GM12878 (cell line): ENCODE results near the gene PRDM7. TPM values are rescaled to one million over a fixed set of nuclear protein-coding genes. Genes with fewer than 3 reads are reported as not detected.

Experiments used
- ATAC-seq: fragments of 200-7000 bp; cut with Tn5 transposase; 3 replicates; pipeline ENCODE4 v1.9.1; 2020; ENCODE audit warnings: mild to moderate bottlenecking, moderate library complexity
- BruUV-seq: library from RNA; stranded (reverse); fragments of 400-500 nt; replicated peaks from 2 replicates; lab custom pipeline; 2021; lab: Mats Ljungman, UMichigan
- CTCF ChIA-PET: fragments of 300-600 bp; sonication (Branson Sonifier 250); formaldehyde crosslinking; extraction: SDS; loops from one replicate; lab custom pipeline; 2021; ENCODE audit warnings: inconsistent platforms; lab: Yijun Ruan, JAX
- POLR2A ChIA-PET: fragments of 350-600 bp; formaldehyde crosslinking; extraction: SDS; loops from one replicate; lab custom pipeline; 2021; ENCODE audit warnings: inconsistent platforms; lab: Charles Lee
- RAD21 ChIA-PET: fragments of 300-600 bp; sonication (Branson Sonifier 250); formaldehyde crosslinking; loops from one replicate; lab custom pipeline; 2023; ENCODE audit warnings: antibody characterized with exemption; ENCODE audit not compliant: unreplicated experiment; lab: Charles Lee
- SMC1A ChIA-PET: fragments of 300-600 bp; sonication (Branson Sonifier 250); formaldehyde crosslinking; loops from one replicate; lab custom pipeline; 2023; ENCODE audit not compliant: unreplicated experiment, uncharacterized antibody; lab: Charles Lee
- DNase-seq: peaks from one replicate; pipeline ENCODE4 v3.0.0-alpha.2; 2011; ENCODE audit warnings: low read depth, low spot score
- FAIRE-seq: peaks from 3 replicates; lab custom pipeline; 2011; peaks lifted over from hg19 to GRCh38; lab: Jason Lieb, UNC
- H2AFZ ChIP-seq: 2 replicates; pipeline ENCODE4 v1.6.0; 2011; ENCODE audit warnings: low read depth, low read length, control low read depth; ENCODE audit not compliant: control insufficient read depth
- H3K27ac ChIP-seq: 2 replicates; pipeline ENCODE4 v1.5.1; 2011; ENCODE audit warnings: control low read depth; ENCODE audit not compliant: control insufficient read depth, insufficient read depth
- H3K27me3 ChIP-seq, 2 experiments: replicated peaks in 1 of 2; 2 replicates each; pipeline versions ENCODE4 v1.6.0 to v1.6.1; 2011; ENCODE audit warnings: low read length in 1 of 2; ENCODE audit not compliant: control insufficient read depth in 2 of 2, insufficient read depth in 2 of 2
- H3K36me3 ChIP-seq, 2 experiments: 2 replicates each; pipeline ENCODE4 v1.5.1; 2011; ENCODE audit warnings: low read length in 1 of 2; ENCODE audit not compliant: control insufficient read depth in 2 of 2, insufficient read depth in 2 of 2
- H3K4me1 ChIP-seq: 2 replicates; pipeline ENCODE4 v1.6.1; 2011; ENCODE audit warnings: mild to moderate bottlenecking, low read length, moderate library complexity, mixed read lengths; ENCODE audit not compliant: control insufficient read depth, insufficient read depth
- H3K4me2 ChIP-seq: 2 replicates; pipeline ENCODE4 v1.6.0; 2011; ENCODE audit warnings: control low read depth; ENCODE audit not compliant: control insufficient read depth, insufficient read depth
- H3K4me3 ChIP-seq: fragments of 200-600 bp; sonication (generic); 2 replicates; pipeline ENCODE4 v1.5.1; 2016
- H3K79me2 ChIP-seq: 2 replicates; pipeline ENCODE4 v1.6.0; 2011; ENCODE audit warnings: low read length; ENCODE audit not compliant: control insufficient read depth, insufficient read depth
- H3K9ac ChIP-seq: 2 replicates; pipeline ENCODE4 v1.8.0; 2011; ENCODE audit warnings: low read length, control low read depth, mixed read lengths; ENCODE audit not compliant: control insufficient read depth, insufficient read depth
- H3K9me3 ChIP-seq: replicated peaks from 3 replicates; pipeline ENCODE4 v1.5.1; 2011; ENCODE audit warnings: mild to moderate bottlenecking, low read length; ENCODE audit not compliant: control insufficient read depth, insufficient read depth
- H4K20me1 ChIP-seq: 2 replicates; pipeline ENCODE4 v1.6.0; 2011; ENCODE audit not compliant: control insufficient read depth, insufficient read depth
- DPF2 ChIP-seq: fragments of 450-650 bp; IDR thresholded peaks from 2 replicates; pipeline ENCODE4 v1.6.1; 2017; ENCODE audit warnings: mild to moderate bottlenecking
- RAD21 ChIP-seq: IDR thresholded peaks from 2 replicates; pipeline ENCODE4 v1.6.1; 2011; ENCODE audit warnings: mild to moderate bottlenecking, low read depth, low read length, moderate library complexity; ENCODE audit not compliant: insufficient read depth
- SPI1 ChIP-seq: IDR thresholded peaks from 2 replicates; pipeline ENCODE4 v1.6.1; 2011; ENCODE audit warnings: low read depth, mild to moderate bottlenecking, low read length, moderate library complexity, borderline replicate concordance; ENCODE audit not compliant: insufficient read depth
- SRF ChIP-seq, 2 experiments: IDR thresholded peaks; 2 replicates each; pipeline ENCODE4 v1.6.1; 2011; ENCODE audit warnings: low read depth in 2 of 2, low read length in 2 of 2, mild to moderate bottlenecking in 1 of 2, moderate library complexity in 1 of 2
- SUZ12 ChIP-seq: fragments of 200-600 bp; sonication (generic); IDR thresholded peaks from one replicate; pipeline ENCODE4 v1.6.1; 2018; ENCODE audit warnings: antibody characterized with exemption, mild to moderate bottlenecking; ENCODE audit not compliant: unreplicated experiment
- ZNF207 ChIP-seq: fragments of 450-650 bp; IDR thresholded peaks from 2 replicates; pipeline ENCODE4 v1.6.1; 2014; ENCODE audit warnings: antibody characterized with exemption, mild to moderate bottlenecking, borderline replicate concordance
- WGBS: methylation state at CpG from one replicate; pipeline ENCODE4 v1.1.6; 2016; ENCODE audit warnings: low lambda C conversion rate; ENCODE audit not compliant: insufficient replicate concordance, insufficient coverage; ENCODE audit errors: missing lambda C conversion rate; 5-methylcytosine and 5-hydroxymethylcytosine counted together
- in situ Hi-C: fragments of 300-500 bp; cut with MboI; formaldehyde crosslinking; loops from 9 replicates; pipeline ENCODE4 v1.14.3; 2018; ENCODE audit warnings: mixed read lengths
- intact Hi-C: fragments of 100-400 bp; cut with micrococcal nuclease; formaldehyde crosslinking; loops from one replicate; pipeline ENCODE4 v1.14.2; 2022; ENCODE audit not compliant: unreplicated experiment
- polyA plus RNA-seq, 11 experiments: library from polyadenylated mRNA; depleted of rRNA in 4 of 11; unstranded in 6 of 11; stranded (reverse) in 5 of 11; fragments of >200 nt; fragmentation: Nextera tagmentation in 4 of 11; fragmentation: Illumina TruSeq in 1 of 11; extraction: Ambion mirVana in 4 of 11; extraction: Trizol in 1 of 11; gene quantifications; 1 replicate in 1 of 11; 2 replicates in 10 of 11; pipeline versions ENCODE4 v1.2.1 to v1.2.3, GENCODE V29; 2011 to 2016; ENCODE audit warnings: inconsistent platforms in 2 of 11, missing spikeins in 2 of 11, low read depth in 1 of 11
- total RNA-seq, 4 experiments: library from RNA; depleted of rRNA in 3 of 4; stranded (reverse); fragments of >200 nt in 3 of 4; fragmentation: Illumina TruSeq in 1 of 4; extraction: Trizol in 1 of 4; gene quantifications; 2 replicates each; pipeline versions ENCODE4 v1.2.1 to v1.2.3, GENCODE V29; 2013 to 2021
- TF ChIP-seq, protein P1 (sequence below): fragments of 450-650 bp; IDR thresholded peaks from 2 replicates; pipeline ENCODE4 v1.6.1; 2014; ENCODE audit warnings: mild to moderate bottlenecking
- TF ChIP-seq, protein P2 (sequence below): IDR thresholded peaks from 2 replicates; pipeline ENCODE4 v1.6.1; 2011; ENCODE audit warnings: low read depth, mild to moderate bottlenecking, low read length, moderate library complexity, borderline replicate concordance; ENCODE audit errors: extremely low read depth
- TF ChIP-seq, protein P3 (sequence below): IDR thresholded peaks from 2 replicates; pipeline ENCODE4 v1.6.1; 2011; ENCODE audit warnings: borderline replicate concordance, low read depth, mild to moderate bottlenecking, moderate library complexity, low read length; ENCODE audit not compliant: insufficient read depth, poor library complexity, severe bottlenecking

The PRDM7 gene
- total and polyA plus RNA-seq, 10 of the 15 experiments (the other 5 are each of a cell fraction or from before 2014, with no cell fraction given), result not detected

DNA sequence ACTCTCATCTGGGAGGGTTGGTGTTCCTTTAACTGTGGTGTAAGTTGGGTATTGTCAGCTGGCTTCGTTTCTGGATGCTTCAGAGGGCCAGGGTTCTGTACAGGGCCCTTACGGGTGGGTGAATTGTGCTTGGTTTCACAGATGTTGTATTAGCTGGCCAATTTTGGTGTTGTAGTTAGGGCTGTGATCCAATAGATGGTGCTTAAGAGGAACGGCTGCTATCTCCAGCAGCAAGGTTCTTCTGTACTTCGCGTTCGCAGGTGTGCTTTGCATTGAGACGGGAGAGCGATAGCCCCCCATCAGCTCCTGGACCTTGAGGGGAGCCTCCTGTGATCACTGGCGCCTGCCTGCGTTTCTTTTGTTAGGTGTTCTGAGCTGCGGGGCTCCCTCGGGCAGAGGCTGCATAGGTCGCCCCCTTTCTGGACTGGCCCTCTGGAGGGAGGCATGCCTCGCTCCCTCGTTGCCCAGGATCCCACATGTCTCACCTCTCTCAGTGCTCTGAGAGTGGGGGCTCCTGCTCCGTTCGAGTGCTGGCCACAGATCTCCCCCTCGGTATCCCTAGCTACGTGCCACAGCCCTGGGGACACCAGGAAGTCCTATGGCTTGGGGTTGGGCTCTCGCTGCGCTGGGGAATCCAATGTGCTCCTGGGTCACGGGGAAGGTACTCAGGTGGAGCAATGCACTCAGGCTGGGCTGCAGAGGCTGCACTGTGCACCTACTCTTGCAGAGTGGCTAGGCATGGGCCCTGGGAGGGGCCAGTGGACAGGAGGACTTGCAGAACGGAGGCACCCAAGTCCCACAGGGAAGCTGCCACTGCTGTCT lies 837 bp upstream of the PRDM7 start:
- no peaks in the 10 kb centered on the region for H3K79me2 ChIP-seq
- peaks cover 5% of the 10 kb centered on the region for H3K4me1 ChIP-seq
- no peak overlapping the region; the same call in 1 of the 2 replicates for H3K9ac ChIP-seq
- ChIA-PET SMC1A (no interaction called here), POLR2A (no interaction called here), RAD21 (no interaction called here), CTCF (no interaction called here)
- H3K4me2 ChIP-seq, result peak overlapping the region; percentile 86
- intact Hi-C loops, result no loop called here
- 35% methylated on average over 23 of the region's 23 CpGs for WGBS
- in situ Hi-C loops, result loop anchor here (5.0 kb wide), 1 partner anchor 36 kb away; no protein-coding TSS in a partner anchor
- no peaks in the 10 kb centered on the region for H4K20me1 ChIP-seq
- peak overlapping the region; percentile 90 for H2AFZ ChIP-seq
- H3K9me3 ChIP-seq, result no peaks in the 10 kb centered on the region; the same call in 2 of the 3 replicates
- no peak for DNase-seq
- H3K27ac ChIP-seq, result no peak overlapping the region
- H3K36me3 ChIP-seq, result no peaks in the 10 kb centered on the region
- peak in 1 of 2 experiments; percentile 63; a peak in 1 of 4 replicates for TF ChIP-seq SRF (IDR thresholded peaks at IDR 0.05; ENCODE audit: low read depth in 2 of 2, low read length in 2 of 2)
- TF ChIP-seq SPI1, result no peak
- peak; percentile 75 for ATAC-seq
- no TSS peak for BruUV-seq
- no peaks in the 10 kb centered on the region; a peak in 1 of 4 replicates for H3K27me3 ChIP-seq
- peak overlapping the region; percentile 54; the same call in 1 of the 2 replicates for H3K4me3 ChIP-seq
- FAIRE-seq, result peak; percentile 89

DNA sequence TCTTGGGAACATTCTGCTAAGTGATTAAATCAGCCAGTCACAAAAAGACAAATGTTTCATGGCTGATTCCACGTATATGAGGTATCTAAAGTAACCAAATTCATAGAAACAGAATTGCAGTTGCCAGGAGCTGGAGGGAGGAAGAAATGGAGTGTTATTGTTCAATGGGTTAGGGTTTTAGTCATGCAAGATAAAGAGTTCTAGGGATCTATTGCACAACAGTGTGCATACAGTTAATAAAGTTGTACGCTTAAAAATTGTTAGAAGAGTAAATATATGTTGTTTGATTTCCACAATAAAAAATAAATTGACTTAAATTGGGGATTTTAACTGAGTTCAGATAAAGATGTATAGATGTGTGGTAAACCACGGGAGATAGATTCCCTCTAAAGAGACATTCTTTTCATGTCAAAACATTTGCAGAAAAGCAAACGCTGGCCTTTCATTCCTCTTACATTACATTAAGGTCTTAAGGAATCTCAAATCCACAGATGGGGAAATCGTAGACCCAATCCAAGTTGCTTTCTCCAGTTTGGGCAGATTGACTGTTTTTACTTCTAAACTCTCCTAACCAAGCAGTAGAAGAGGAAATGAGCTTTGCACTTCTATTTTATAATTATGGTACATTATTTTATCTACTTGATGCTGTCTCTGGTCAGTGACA lies 4.6 kb downstream of the PRDM7 start:
- no peak for FAIRE-seq
- ChIA-PET RAD21 (no interaction called here), POLR2A (no interaction called here), CTCF (interaction anchor here (1.2 kb wide), 1 partner anchor 9 kb away, joined by 4 read pairs; no protein-coding TSS in a partner anchor), SMC1A (no interaction called here)
- H3K4me3 ChIP-seq, result no peak overlapping the region
- intact Hi-C loops (no loop called here), in situ Hi-C loops (no loop called here)
- no peak overlapping the region for H2AFZ ChIP-seq
- no peaks in the 10 kb centered on the region for H4K20me1 ChIP-seq
- no peak for DNase-seq
- H3K36me3 ChIP-seq, result no peaks in the 10 kb centered on the region
- H3K9ac ChIP-seq, result no peak overlapping the region
- BruUV-seq, result no TSS peak
- no peak for TF ChIP-seq SUZ12
- TF ChIP-seq DPF2, result no peak
- TF ChIP-seq, protein P1, sequence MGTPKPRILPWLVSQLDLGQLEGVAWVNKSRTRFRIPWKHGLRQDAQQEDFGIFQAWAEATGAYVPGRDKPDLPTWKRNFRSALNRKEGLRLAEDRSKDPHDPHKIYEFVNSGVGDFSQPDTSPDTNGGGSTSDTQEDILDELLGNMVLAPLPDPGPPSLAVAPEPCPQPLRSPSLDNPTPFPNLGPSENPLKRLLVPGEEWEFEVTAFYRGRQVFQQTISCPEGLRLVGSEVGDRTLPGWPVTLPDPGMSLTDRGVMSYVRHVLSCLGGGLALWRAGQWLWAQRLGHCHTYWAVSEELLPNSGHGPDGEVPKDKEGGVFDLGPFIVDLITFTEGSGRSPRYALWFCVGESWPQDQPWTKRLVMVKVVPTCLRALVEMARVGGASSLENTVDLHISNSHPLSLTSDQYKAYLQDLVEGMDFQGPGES, result no peak
- TF ChIP-seq, protein P2, sequence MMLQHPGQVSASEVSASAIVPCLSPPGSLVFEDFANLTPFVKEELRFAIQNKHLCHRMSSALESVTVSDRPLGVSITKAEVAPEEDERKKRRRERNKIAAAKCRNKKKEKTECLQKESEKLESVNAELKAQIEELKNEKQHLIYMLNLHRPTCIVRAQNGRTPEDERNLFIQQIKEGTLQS, result no peak
- no peak for TF ChIP-seq ZNF207
- TF ChIP-seq, protein P3, sequence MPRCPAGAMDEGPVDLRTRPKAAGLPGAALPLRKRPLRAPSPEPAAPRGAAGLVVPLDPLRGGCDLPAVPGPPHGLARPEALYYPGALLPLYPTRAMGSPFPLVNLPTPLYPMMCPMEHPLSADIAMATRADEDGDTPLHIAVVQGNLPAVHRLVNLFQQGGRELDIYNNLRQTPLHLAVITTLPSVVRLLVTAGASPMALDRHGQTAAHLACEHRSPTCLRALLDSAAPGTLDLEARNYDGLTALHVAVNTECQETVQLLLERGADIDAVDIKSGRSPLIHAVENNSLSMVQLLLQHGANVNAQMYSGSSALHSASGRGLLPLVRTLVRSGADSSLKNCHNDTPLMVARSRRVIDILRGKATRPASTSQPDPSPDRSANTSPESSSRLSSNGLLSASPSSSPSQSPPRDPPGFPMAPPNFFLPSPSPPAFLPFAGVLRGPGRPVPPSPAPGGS, result no peak
- no peak for TF ChIP-seq RAD21
- H3K27ac ChIP-seq, result no peak overlapping the region
- H3K27me3 ChIP-seq, result no peaks in the 10 kb centered on the region; a peak in 1 of 4 replicates
- no peak overlapping the region for H3K4me2 ChIP-seq
- 41% methylated on average over 5 of the region's 5 CpGs for WGBS
- no peaks in the 10 kb centered on the region for H3K79me2 ChIP-seq
- H3K4me1 ChIP-seq, result peaks cover 5% of the 10 kb centered on the region
- no peak for ATAC-seq
- H3K9me3 ChIP-seq, result no peaks in the 10 kb centered on the region; the same call in 2 of the 3 replicates
